ENCODE data around the gene PHEX.

The PHEX gene

DNA sequence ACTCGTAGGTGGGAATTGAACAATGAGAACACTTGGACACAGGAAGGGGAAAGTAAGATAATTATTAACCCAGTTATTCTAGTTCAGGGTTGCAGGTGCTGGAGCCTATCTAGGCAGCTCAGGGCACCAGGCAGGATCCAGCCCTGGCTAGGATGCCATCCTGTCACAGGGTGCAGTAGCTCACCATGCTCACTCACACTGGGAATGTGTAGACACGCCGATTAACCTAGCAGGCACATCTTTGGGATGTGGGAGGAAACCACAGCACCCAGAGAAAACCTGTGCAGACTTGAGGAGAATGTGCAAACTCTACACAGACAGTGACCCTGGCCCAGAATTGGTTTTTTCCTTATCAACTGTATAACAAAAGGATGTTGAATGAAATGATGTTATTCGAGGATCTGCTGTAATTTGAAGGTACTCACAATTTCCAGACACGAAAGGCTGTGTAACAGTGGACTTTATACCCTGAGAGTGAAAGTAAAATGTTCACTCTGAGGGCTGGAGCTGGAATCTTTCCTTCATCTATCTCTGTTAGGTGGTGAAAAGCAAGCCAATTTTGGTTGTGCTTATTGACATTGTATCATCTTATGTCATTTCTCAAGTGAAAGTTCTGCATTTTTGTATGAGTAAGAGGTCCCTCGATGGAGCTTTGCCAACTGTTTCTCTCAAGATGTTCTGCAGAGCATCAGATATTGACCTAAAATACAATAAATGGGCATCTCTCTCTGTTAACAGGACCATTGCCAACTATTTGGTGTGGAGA, 78.8 kb downstream of the PHEX start:
- peak; percentile 49 for DNase-seq (ENCODE audit: low read depth)
- no peak overlapping the region for H3K4me3 ChIP-seq (ENCODE audit: low read length)
- TF ChIP-seq, protein P1, sequence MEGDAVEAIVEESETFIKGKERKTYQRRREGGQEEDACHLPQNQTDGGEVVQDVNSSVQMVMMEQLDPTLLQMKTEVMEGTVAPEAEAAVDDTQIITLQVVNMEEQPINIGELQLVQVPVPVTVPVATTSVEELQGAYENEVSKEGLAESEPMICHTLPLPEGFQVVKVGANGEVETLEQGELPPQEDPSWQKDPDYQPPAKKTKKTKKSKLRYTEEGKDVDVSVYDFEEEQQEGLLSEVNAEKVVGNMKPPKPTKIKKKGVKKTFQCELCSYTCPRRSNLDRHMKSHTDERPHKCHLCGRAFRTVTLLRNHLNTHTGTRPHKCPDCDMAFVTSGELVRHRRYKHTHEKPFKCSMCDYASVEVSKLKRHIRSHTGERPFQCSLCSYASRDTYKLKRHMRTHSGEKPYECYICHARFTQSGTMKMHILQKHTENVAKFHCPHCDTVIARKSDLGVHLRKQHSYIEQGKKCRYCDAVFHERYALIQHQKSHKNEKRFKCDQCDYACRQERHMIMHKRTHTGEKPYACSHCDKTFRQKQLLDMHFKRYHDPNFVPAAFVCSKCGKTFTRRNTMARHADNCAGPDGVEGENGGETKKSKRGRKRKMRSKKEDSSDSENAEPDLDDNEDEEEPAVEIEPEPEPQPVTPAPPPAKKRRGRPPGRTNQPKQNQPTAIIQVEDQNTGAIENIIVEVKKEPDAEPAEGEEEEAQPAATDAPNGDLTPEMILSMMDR (IDR thresholded peaks at IDR 0.05; ENCODE audit: insufficient read depth, low read depth, low read length, missing control alignments) = no peak

DNA sequence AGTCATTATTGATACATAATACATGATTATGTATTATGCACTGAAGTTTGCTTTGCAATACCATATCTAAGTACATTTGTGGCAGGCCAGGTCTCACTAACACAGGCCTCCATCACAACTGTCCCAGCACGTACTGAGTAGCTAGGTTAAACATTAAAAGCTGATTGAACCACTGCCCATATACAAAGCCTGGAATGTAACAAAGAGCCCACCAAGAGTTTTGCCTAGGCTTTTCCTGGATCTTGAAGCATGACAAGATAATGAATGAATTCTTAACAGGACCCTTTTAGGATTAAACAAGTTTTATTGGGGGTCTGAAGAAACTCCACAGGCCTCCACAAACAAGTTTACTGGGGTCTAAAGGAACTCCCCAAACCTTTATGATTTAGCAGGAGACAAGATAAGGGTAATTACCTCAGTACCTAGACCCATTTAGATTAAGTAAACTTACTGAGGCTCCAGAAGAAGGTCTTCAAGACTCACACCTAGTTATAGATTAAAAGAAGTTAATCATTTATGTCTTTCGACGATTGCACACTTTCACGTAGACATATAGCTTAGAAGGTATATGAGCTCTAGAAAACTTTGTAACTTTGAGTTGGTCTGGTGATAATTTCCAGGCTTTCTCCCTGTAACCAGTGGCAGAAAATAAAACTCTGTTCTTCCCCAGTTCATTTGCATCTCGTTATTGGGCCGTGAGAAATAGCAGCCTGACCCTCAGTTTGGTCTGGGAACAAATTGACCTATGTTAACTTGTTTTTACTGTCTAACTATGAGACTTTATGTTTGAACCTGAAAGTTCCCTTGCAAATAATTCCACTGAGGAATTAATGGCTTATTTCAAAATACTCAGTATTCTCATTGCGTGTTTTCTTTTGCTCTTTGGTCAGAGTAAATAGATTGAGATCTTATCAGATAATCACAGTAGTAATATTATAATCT, 84.8 kb downstream of the PHEX start:
- DNase-seq (ENCODE audit: low read depth) = no peak
- TF ChIP-seq, protein P1 (IDR thresholded peaks at IDR 0.05; ENCODE audit: insufficient read depth, low read depth, low read length, missing control alignments) = no peak

DNA sequence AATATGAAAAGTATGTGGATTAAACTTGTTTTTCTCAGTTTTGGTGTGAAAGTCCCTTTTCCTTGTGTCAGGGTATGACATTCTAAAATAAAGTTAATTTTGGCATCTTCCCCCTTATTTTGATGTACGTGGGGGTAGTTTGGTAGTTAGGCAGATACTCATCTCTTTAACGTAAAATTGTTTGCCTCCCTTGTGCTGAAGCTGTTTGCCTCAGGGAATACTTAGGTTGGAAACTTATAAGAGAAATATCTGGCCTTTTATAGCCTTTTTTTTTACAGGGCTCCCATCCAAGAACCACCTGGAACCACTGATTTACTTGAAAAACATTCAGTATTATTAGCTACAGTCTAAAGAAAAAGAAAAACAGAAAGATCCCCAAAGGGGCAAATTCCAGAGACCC, 85.5 kb downstream of the PHEX start:
- DNase-seq (ENCODE audit: low read depth) = no peak
- TF ChIP-seq, protein P1 (IDR thresholded peaks at IDR 0.05; ENCODE audit: insufficient read depth, low read depth, low read length, missing control alignments) = no peak
- no peak overlapping the region for H3K4me3 ChIP-seq (ENCODE audit: low read length)

More for the DNA sequence above, 84.8 kb downstream of the PHEX start:
- H3K4me3 ChIP-seq (ENCODE audit: low read length) = no peak overlapping the region

DNA sequence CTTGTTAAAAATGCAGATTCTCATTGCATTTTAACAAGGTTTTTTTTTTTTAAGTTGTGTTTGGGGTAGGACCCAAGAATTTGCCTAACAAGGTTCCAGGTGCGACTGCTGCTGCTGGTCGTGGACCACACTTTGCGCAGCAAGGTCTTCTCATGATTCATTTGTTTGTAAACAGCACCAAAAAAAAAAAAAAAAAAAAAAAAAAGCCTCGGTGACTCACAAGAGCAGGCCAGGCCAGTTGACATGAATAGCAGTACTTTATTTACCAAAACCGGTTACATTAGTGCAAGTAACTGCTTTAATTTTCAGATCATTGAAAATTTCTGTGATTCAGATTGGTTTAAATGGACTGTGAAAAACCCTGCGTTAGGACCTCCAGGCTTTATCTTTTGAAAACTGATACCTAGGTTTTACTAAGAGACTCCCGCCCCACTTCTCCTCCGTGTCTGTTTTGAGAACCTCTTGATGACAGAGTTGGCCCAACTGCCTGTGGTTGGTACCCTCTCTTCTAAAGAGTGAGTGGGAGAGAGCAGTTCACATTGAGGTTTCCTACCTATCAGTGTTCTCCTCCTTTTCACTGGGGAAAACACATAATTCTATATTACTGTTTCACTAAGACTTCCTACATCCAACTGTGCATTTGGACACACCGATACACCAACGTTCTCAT, 86.2 kb downstream of the PHEX start:
- no peak overlapping the region for H3K4me3 ChIP-seq (ENCODE audit: low read length)
- TF ChIP-seq, protein P1 (IDR thresholded peaks at IDR 0.05; ENCODE audit: insufficient read depth, low read depth, low read length, missing control alignments) = no peak
- DNase-seq (ENCODE audit: low read depth) = peak; percentile 64

DNA sequence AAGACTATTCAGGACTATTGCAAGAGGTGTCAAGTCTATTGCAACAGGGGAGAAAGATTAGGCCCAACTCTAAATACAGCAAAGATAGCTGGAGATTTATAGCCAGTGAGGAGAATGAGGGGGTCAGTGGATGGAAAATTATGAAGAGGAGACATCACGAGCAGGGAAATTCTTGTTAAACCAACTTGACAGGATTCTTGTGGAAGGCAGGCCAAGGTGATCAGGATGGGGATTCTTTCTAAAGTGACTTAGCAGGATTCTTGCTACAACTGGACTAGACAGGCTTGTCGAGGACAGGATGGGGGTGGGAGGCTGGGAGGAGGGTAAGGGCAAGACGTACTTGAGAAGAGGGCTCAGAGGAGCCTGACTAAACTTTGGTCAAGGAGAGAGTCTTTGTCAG, 89.0 kb downstream of the PHEX start:
- no peak overlapping the region for H3K4me3 ChIP-seq (ENCODE audit: low read length)
- peak; percentile 44 for DNase-seq (ENCODE audit: low read depth)
- TF ChIP-seq, protein P1 (IDR thresholded peaks at IDR 0.05; ENCODE audit: insufficient read depth, low read depth, low read length, missing control alignments) = no peak

DNA sequence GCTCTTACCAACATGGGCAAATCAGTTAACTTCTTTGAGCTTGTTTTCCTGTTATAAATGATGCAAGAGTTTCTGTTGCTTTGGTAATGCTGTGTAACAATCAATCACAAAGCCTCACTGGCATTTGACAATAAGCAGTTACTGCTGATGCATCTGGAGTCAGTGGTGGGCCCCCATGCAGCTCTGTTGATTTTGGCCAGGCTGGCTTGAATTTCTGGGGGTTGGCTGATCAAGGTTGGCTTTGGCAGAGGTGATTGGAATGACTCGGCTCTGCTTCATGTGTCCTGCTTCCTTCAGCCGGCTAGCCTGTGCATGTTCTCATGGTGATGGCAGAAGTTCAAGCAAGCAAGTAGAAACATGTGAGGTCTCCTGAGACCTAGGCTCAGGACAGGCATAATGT, 90.4 kb downstream of the PHEX start:
- no peak overlapping the region for H3K4me3 ChIP-seq (ENCODE audit: low read length)
- TF ChIP-seq, protein P1 (IDR thresholded peaks at IDR 0.05; ENCODE audit: insufficient read depth, low read depth, low read length, missing control alignments) = no peak
- DNase-seq (ENCODE audit: low read depth) = peak; percentile 96
